Endothelial cell of umbilical vein (primary cell): ENCODE results near the gene SVIL. TPM values are rescaled to one million over a fixed set of nuclear protein-coding genes. Genes with fewer than 3 reads are reported as not detected.

ENCODE experiments used
- BruUV-seq: library from RNA; stranded (reverse); fragments of 400-500 nt; replicated peaks from 2 replicates; lab custom pipeline; 2021; lab: Mats Ljungman, UMichigan
- CTCF ChIA-PET: fragments of 300-600, 350-600 bp; sonication (Branson Sonifier 250); formaldehyde crosslinking; loops from one replicate; lab custom pipeline; 2021; ENCODE audit warnings: antibody characterized with exemption, inconsistent platforms; lab: Charles Lee
- POLR2A ChIA-PET: fragments of 300-600, 350-600 bp; sonication (Branson Sonifier 250); formaldehyde crosslinking; loops from one replicate; lab custom pipeline; 2021; ENCODE audit warnings: antibody characterized with exemption, inconsistent platforms; lab: Charles Lee
- DNase-seq: peaks from one replicate; pipeline ENCODE4 v3.0.0-alpha.2; 2011; ENCODE audit warnings: low read depth, low spot score
- FAIRE-seq: peaks from 2 replicates; lab custom pipeline; 2011; peaks lifted over from hg19 to GRCh38; lab: Jason Lieb, UNC
- H2AFZ ChIP-seq: 2 replicates; pipeline ENCODE4 v1.6.0; 2012; ENCODE audit warnings: low read depth, low read length, control low read depth, inconsistent platforms
- H3K27ac ChIP-seq: 2 replicates; pipeline ENCODE4 v1.5.1; 2011; ENCODE audit warnings: low read depth, mild to moderate bottlenecking, control low read depth, low read length, moderate library complexity; ENCODE audit not compliant: insufficient read depth
- H3K27me3 ChIP-seq, 2 experiments: 2 replicates each; pipeline versions ENCODE4 v1.6.0 to v1.6.1; 2011; ENCODE audit warnings: low read length in 2 of 2, mixed read lengths in 1 of 2; ENCODE audit not compliant: control insufficient read depth in 2 of 2, insufficient read depth in 2 of 2
- H3K36me3 ChIP-seq, 2 experiments: 2 replicates in 1 of 2; 3 replicates in 1 of 2; pipeline ENCODE4 v1.5.1; 2011; ENCODE audit warnings: low read length in 2 of 2, mild to moderate bottlenecking in 1 of 2, moderate library complexity in 1 of 2; ENCODE audit not compliant: control insufficient read depth in 2 of 2, insufficient read depth in 2 of 2; ENCODE audit errors: extremely low read depth in 1 of 2
- H3K4me1 ChIP-seq: 3 replicates; pipeline ENCODE4 v1.5.1; 2011; ENCODE audit warnings: mild to moderate bottlenecking, low read length; ENCODE audit not compliant: control insufficient read depth, insufficient read depth; ENCODE audit errors: extremely low read depth
- H3K4me2 ChIP-seq: 2 replicates; pipeline ENCODE4 v1.6.1; 2011; ENCODE audit warnings: low read length, control low read depth, mixed read lengths; ENCODE audit not compliant: insufficient read depth
- H3K4me3 ChIP-seq, 3 experiments: fragments of 200-600 bp in 1 of 3; sonication (generic), shearing (Covaris generic) in 1 of 3; replicated peaks in 1 of 3; 2 replicates each; pipeline ENCODE4 v1.5.1; 2011 to 2016; ENCODE audit warnings: control low read depth in 3 of 3, low read length in 3 of 3, mild to moderate bottlenecking in 2 of 3, inconsistent platforms in 1 of 3, low read depth in 1 of 3, moderate library complexity in 1 of 3; ENCODE audit not compliant: insufficient read depth in 1 of 3
- H3K79me2 ChIP-seq: 2 replicates; pipeline ENCODE4 v1.6.0; 2012; ENCODE audit warnings: low read length, inconsistent platforms; ENCODE audit not compliant: control insufficient read depth, insufficient read depth
- H3K9ac ChIP-seq: replicated peaks from 2 replicates; pipeline ENCODE3; 2011; ENCODE audit warnings: low read length, control low read depth; ENCODE audit not compliant: insufficient read depth; ENCODE audit errors: extremely low read depth
- H3K9me1 ChIP-seq: replicated peaks from 3 replicates; pipeline ENCODE4 v1.6.0; 2011; ENCODE audit warnings: mild to moderate bottlenecking, low read length; ENCODE audit not compliant: control insufficient read depth, insufficient read depth; ENCODE audit errors: extremely low read depth
- H3K9me3 ChIP-seq: replicated peaks from 2 replicates; pipeline ENCODE4 v1.5.1; 2012; ENCODE audit warnings: low read length, inconsistent platforms; ENCODE audit not compliant: control insufficient read depth, insufficient read depth
- H4K20me1 ChIP-seq: replicated peaks from 2 replicates; pipeline ENCODE3; 2011; ENCODE audit warnings: mild to moderate bottlenecking, low read length; ENCODE audit not compliant: control insufficient read depth, insufficient read depth; ENCODE audit errors: extremely low read depth
- CTCF ChIP-seq, 2 donors: IDR thresholded peaks; 1 replicate in 1 of 2; 2 replicates in 1 of 2; pipeline ENCODE4 v1.5.1; 2011; ENCODE audit warnings: low read length in 2 of 2, mild to moderate bottlenecking in 2 of 2, moderate library complexity in 2 of 2, control low read depth in 1 of 2, inconsistent platforms in 1 of 2, low read depth in 1 of 2; ENCODE audit not compliant: insufficient read depth in 1 of 2; ENCODE audit errors: extremely low read depth in 1 of 2
- EZH2 ChIP-seq: IDR thresholded peaks from 2 replicates; pipeline ENCODE4 v1.6.1; 2012; ENCODE audit warnings: borderline replicate concordance, low read depth, mild to moderate bottlenecking, moderate library complexity, low read length, inconsistent platforms; ENCODE audit not compliant: severe bottlenecking
- FOS ChIP-seq: IDR thresholded peaks from 2 replicates; pipeline ENCODE4 v1.6.1; 2011; ENCODE audit warnings: mild to moderate bottlenecking, low read length, moderate library complexity, borderline replicate concordance; ENCODE audit not compliant: insufficient read depth
- GATA2 ChIP-seq: IDR thresholded peaks from 2 replicates; pipeline ENCODE4 v1.7.0; 2011; ENCODE audit warnings: low read depth, mild to moderate bottlenecking, moderate library complexity, mixed read lengths, low read length; ENCODE audit not compliant: insufficient read length, insufficient read depth
- JUN ChIP-seq: IDR thresholded peaks from 2 replicates; pipeline ENCODE4 v1.6.1; 2011; ENCODE audit warnings: borderline replicate concordance, low read depth; ENCODE audit not compliant: insufficient read length, insufficient read depth
- MAX ChIP-seq: IDR thresholded peaks from 2 replicates; pipeline ENCODE4 v1.6.1; 2011; ENCODE audit not compliant: insufficient read depth, insufficient read length
- MYC ChIP-seq: IDR thresholded peaks from one replicate; pipeline ENCODE4 v1.6.1; 2011; ENCODE audit warnings: mild to moderate bottlenecking, low read depth, low read length
- POLR2A ChIP-seq: IDR thresholded peaks from 2 replicates; pipeline ENCODE4 v1.6.1; 2012; ENCODE audit warnings: low read depth, mild to moderate bottlenecking, control low read depth, low read length
- POLR2AphosphoS5 ChIP-seq: IDR thresholded peaks from 2 replicates; pipeline ENCODE4 v1.6.1; 2012; ENCODE audit warnings: low read depth, mild to moderate bottlenecking, control low read depth, low read length, moderate library complexity; ENCODE audit not compliant: insufficient read depth
- dilution Hi-C: fragments of 300-500 bp; cut with MboI; formaldehyde crosslinking; loops from one replicate; pipeline ENCODE4 v1.15.0; 2019; ENCODE audit warnings: low sequenced_read_pairs; ENCODE audit not compliant: extremely low pct_ligation_motif_present
- intact Hi-C: fragments of 100-400 bp; cut with micrococcal nuclease; formaldehyde crosslinking; loops from one replicate; pipeline ENCODE4 v1.10.0; 2022
- polyA plus RNA-seq, 4 experiments: library from polyadenylated mRNA; depleted of rRNA in 3 of 4; stranded (reverse) in 3 of 4; unstranded in 1 of 4; fragments of >200 nt; gene quantifications; 2 replicates each; pipeline versions ENCODE4 v1.2.1 to v1.2.3, GENCODE V29; 2011 to 2012; ENCODE audit warnings: missing spikeins in 1 of 4
- total RNA-seq: library from RNA; stranded (reverse); gene quantifications from 2 replicates; pipeline ENCODE4 v1.2.3, GENCODE V29; 2021

SVIL gene
- total and polyA plus RNA-seq, 2 donors (not counting 3 experiments of a cell fraction or from before 2014, with no cell fraction given) = 22.6 to 70.7 TPM

- POLR2A ChIA-PET = no interaction called here
- H3K36me3 ChIP-seq = peaks cover 3 to 5% of the 10 kb centered on the region in 2 experiments
Measured at GRCh38 chr10:29657719-29658274, 23.0 kb upstream of the SVIL start.

More at GRCh38 chr10:29657719-29658274, 23.0 kb upstream of the SVIL start:
- DNase-seq = no peak
- Histone ChIP-seq H3K27me3 (no peaks in the 10 kb centered on the region), H3K79me2 (peaks cover 2% of the 10 kb centered on the region), H2AFZ (no peak overlapping the region), H4K20me1 (no peaks in the 10 kb centered on the region), H3K9me3 (peaks cover 2% of the 10 kb centered on the region), H3K4me3 (no peak overlapping the region), H3K4me2 (no peak overlapping the region), H3K9me1 (no peaks in the 10 kb centered on the region), H3K9ac (no peak overlapping the region), H3K27ac (no peak overlapping the region), H3K4me1 (peaks cover 41% of the 10 kb centered on the region)
- no peak for FAIRE-seq
- intact Hi-C loops = no loop called here
- TF ChIP-seq POLR2AphosphoS5 = no peak
- TF ChIP-seq JUN = no peak
- no peak for TF ChIP-seq GATA2
- no peak for TF ChIP-seq MYC
- TF ChIP-seq CTCF (IDR thresholded peaks at IDR 0.05; ENCODE audit: extremely low read depth in 1 of 2, insufficient read depth in 1 of 2, low read depth in 1 of 2, low read length in 2 of 2) = no peak
- no peak for TF ChIP-seq EZH2
- TF ChIP-seq MAX = no peak
- TF ChIP-seq FOS = no peak
- no peak for TF ChIP-seq POLR2A
- dilution Hi-C loops = no loop called here
- CTCF ChIA-PET = interaction anchor here (1.1 to 3.2 kb wide), 4 partner anchors 9 to 291 kb away, joined by 3 to 13 read pairs (median 3); no protein-coding TSS in a partner anchor
- BruUV-seq = no TSS peak
